Esophagus muscularis mucosa (tissue), 4 donors: ENCODE data around the gene IPO4. TPM values are rescaled to one million over a fixed set of nuclear protein-coding genes. Genes with fewer than 3 reads are reported as not detected.

Experiments
- DNase-seq: peaks from one replicate; pipeline ENCODE4 v3.0.0-alpha.2; 2017; ENCODE audit errors: extremely low spot score
- H3K27ac ChIP-seq, 4 donors: fragments of 200-600 bp; sonication (generic); replicated peaks in 1 of 4; 1 replicate in 3 of 4; 2 replicates in 1 of 4; pipeline ENCODE4 v1.5.1; 2016 to 2019; ENCODE audit warnings: mild to moderate bottlenecking in 1 of 4
- H3K27me3 ChIP-seq, 4 donors: fragments of 200-600 bp; sonication (generic); one replicate each; pipeline versions ENCODE4 v1.5.1 to v1.6.0; 2016 to 2019
- H3K36me3 ChIP-seq, 4 donors: fragments of 200-600 bp; sonication (generic); one replicate each; pipeline ENCODE4 v1.5.1; 2016 to 2019
- H3K4me1 ChIP-seq, 4 donors: fragments of 200-600 bp; sonication (generic); one replicate each; pipeline ENCODE4 v1.5.1; 2016 to 2019
- H3K4me3 ChIP-seq, 4 donors: fragments of 200-600 bp; sonication (generic); 1 replicate in 2 of 4; 2 replicates in 2 of 4; pipeline ENCODE4 v1.5.1; 2016 to 2019; ENCODE audit warnings: mild to moderate bottlenecking in 4 of 4, moderate library complexity in 1 of 4
- H3K9me3 ChIP-seq, 4 donors: fragments of 200-600 bp; sonication (generic); 1 replicate in 3 of 4; 2 replicates in 1 of 4; pipeline ENCODE4 v1.5.1; 2016 to 2019
- EP300 ChIP-seq: sonication (generic); formaldehyde crosslinking; IDR thresholded peaks from one replicate; pipeline ENCODE4 v1.6.1; 2017; ENCODE audit warnings: antibody characterized with exemption
- POLR2A ChIP-seq: fragments of 450-650 bp; IDR thresholded peaks from one replicate; pipeline ENCODE4 v1.6.1; 2017; ENCODE audit warnings: antibody characterized with exemption, moderate library complexity, mild to moderate bottlenecking, low read depth
- POLR2AphosphoS5 ChIP-seq, 2 donors: sonication (generic); formaldehyde crosslinking; IDR thresholded peaks; one replicate each; pipeline ENCODE4 v1.6.1; 2017; ENCODE audit warnings: antibody characterized with exemption in 2 of 2
- WGBS: methylation state at CpG from one replicate; pipeline ENCODE4 v1.1.5; 2018; 5-methylcytosine and 5-hydroxymethylcytosine counted together
- intact Hi-C: fragments of 100-400 bp; cut with DNase I; formaldehyde crosslinking; loops from one replicate; pipeline ENCODE4 v1.15.1; 2023
- total RNA-seq, 4 donors: library from RNA; depleted of rRNA; stranded (reverse); fragments of >200 nt; gene quantifications; one replicate each; pipeline versions ENCODE4 v1.1.0 to v1.2.1, GENCODE V29; 2016
- TF ChIP-seq, protein P1 (sequence below), 3 experiments: fragments of 200-600 bp in 2 of 3; fragments of 450-650 bp in 1 of 3; sonication (generic) in 2 of 3; IDR thresholded peaks; one replicate each; pipeline ENCODE4 v1.5.1; 2017 to 2019; ENCODE audit warnings: antibody characterized with exemption in 3 of 3, mild to moderate bottlenecking in 2 of 3, moderate library complexity in 1 of 3

IPO4 gene
- total RNA-seq, 4 donors from 2014 or later: 12.9 to 41.6 (median 25.2) TPM

DNA sequence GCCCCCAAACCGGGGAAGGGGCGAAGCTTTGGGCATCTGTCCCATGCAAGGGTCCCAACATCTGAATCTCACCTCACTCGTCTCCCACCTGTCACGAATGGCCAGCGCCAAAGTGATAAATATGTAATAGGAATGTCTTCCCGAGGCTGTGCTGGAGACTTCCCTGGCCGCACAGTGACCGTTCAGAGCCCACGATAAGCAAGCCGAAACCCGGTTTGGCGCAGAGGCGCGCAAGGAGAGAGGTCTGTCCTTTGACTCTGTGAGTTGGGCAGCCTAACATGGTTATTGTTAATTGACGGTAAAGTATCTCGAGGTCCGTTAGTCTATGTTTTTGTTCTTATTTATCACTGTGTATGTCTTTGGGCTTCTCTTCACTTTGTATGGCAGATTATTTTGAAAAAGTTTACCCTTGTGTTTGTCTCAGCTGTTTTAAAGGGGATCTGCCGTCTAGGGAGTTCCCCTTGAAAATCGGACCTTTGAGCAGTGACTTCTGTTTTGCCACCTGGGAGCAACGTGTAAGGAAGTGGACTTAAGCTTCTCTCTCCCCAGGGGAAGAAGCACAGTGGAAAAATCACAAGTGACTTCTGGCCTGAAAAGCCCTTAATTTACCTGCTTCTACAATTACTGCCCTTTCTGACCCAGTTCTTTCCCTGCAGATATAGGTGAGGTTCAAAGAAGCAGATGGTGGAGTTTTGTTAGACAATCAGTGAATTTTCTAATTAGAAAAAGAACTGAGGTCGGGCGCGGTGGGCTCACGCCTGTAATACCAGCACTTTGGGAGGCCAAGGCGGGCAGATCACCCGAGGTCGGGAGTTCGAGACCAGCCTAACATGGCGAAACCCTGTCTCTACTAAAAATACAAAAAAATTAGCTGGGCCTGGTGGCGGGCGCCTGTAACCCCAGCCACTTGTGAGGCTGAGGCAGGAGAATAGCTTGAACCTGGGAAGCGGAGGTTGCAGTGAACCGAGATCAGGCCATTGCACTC lies 7.7 kb upstream of the IPO4 start:
- WGBS: 37% methylated on average over 33 of the region's 33 CpGs
- Histone ChIP-seq H3K9me3 (no peaks in the 10 kb centered on the region), H3K36me3 (peaks cover 11 to 34% (median 27%) of the 10 kb centered on the region in 4 donors), H3K4me3 (peak overlapping the region; percentile 82 to 89 (median 84)), H3K27ac (peak overlapping the region; percentile 95 to 98 (median 96)), H3K4me1 (peaks cover 32 to 61% (median 45%) of the 10 kb centered on the region in 4 donors), H3K27me3 (no peaks in the 10 kb centered on the region)
- TF ChIP-seq EP300 (no peak), POLR2A (no peak), POLR2AphosphoS5 (IDR thresholded peaks at IDR 0.05) (no peak)
- TF ChIP-seq, protein P1, sequence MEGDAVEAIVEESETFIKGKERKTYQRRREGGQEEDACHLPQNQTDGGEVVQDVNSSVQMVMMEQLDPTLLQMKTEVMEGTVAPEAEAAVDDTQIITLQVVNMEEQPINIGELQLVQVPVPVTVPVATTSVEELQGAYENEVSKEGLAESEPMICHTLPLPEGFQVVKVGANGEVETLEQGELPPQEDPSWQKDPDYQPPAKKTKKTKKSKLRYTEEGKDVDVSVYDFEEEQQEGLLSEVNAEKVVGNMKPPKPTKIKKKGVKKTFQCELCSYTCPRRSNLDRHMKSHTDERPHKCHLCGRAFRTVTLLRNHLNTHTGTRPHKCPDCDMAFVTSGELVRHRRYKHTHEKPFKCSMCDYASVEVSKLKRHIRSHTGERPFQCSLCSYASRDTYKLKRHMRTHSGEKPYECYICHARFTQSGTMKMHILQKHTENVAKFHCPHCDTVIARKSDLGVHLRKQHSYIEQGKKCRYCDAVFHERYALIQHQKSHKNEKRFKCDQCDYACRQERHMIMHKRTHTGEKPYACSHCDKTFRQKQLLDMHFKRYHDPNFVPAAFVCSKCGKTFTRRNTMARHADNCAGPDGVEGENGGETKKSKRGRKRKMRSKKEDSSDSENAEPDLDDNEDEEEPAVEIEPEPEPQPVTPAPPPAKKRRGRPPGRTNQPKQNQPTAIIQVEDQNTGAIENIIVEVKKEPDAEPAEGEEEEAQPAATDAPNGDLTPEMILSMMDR (IDR thresholded peaks at IDR 0.05): no peak
- no peak for DNase-seq
- intact Hi-C loops: no loop called here

DNA sequence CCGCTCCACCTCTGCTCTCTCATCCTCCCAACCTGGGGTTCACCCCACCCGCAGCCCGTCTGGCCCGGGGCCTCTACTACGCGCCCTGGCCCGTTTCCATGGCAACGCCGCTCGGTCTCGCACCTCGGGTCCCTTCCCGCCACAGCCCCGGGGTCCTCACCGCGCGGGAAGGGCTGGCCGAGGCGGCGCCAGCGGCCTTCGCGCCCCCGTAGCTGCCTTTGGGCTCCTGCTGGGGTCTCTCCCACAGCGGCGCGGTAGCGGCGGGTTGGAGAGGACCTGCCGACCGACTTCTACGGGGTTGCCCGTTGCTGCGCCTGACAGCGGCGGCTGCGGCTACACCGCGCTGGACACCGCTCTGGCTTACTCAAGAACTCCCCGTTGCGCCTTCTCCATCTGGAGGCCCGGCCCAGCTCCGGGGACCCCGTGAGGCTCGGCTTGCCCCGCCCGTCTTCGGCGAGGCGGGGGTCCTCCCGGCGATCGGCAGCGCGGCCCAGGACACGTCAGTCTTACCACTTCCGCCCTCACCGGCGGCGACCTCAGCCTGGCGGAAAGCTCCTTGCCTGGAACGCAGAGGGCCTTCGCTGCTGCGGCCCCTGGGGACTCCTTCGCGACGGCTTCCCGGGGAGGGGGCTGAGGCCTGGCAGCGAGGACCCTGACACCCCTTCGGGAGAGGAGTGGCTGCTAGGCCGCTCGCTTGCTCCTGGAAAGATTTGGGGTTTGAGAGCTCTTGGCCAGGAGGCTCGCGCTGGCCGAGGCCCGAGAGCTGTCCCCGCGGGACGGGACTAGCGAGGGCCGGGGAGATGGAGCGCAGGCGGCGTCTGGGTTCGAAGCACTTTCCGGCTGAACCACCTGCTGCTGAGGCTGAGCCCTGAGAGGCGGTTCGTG lies 6.8 kb upstream of the IPO4 start, which contains the start of gene TM9SF1:
Gene TM9SF1, minus strand, starts transcription at position 256 of the 885 bp plus-strand sequence. CDS start 422 bp downstream, outside the sequence.
- TF ChIP-seq POLR2AphosphoS5 (IDR thresholded peaks at IDR 0.05) (peak; percentile 94), POLR2A (no peak)
- intact Hi-C loops: loop anchor here (2.0 kb wide), 1 partner anchor 17 kb away; the partner anchor contains the start of gene CHMP4A
- Histone ChIP-seq H3K27ac (peak within 1 kb of the TSS; percentile 95 to 98 (median 96)), H3K27me3 (no peaks in the 10 kb centered on the region), H3K4me3 (peak within 1 kb of the TSS; percentile 82 to 89 (median 84)), H3K4me1 (peaks cover 32 to 61% (median 45%) of the 10 kb centered on the region in 4 donors), H3K36me3 (peaks cover 12 to 34% (median 29%) of the 10 kb centered on the region in 4 donors), H3K9me3 (no peaks in the 10 kb centered on the region)
- peak; percentile 97 for DNase-seq
- under 1% methylated on average over 27 of the region's 89 CpGs for WGBS

DNA sequence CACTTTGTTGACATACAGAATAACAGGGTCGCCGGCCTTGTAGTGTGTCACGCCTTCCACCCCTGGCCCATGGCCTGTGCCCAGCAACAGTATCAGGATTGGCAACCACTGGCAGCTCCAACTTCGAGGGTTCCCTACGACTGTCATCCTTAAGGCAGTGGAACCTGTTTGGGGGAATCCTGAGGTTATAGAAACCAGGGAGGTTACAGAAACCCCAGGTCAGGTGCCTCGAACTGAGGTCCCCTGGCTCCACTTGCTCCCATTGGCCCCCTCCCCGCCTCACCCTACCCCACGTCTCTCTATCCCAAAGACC lies 6.2 kb upstream of the IPO4 start:
- H3K9me3 ChIP-seq: no peaks in the 10 kb centered on the region
- H3K36me3 ChIP-seq: peaks cover 16 to 36% (median 32%) of the 10 kb centered on the region in 4 donors
- intact Hi-C loops: loop anchor here (2.0 kb wide), 1 partner anchor 18 kb away; the partner anchor contains the start of gene CHMP4A
- WGBS: 48% methylated on average over 6 of the region's 8 CpGs
- peak overlapping the region; percentile 95 to 98 (median 96) for H3K27ac ChIP-seq
- no peaks in the 10 kb centered on the region for H3K27me3 ChIP-seq
- H3K4me3 ChIP-seq: peak overlapping the region; percentile 82 to 89 (median 84)
- no peak for DNase-seq
- peaks cover 32 to 61% (median 45%) of the 10 kb centered on the region in 4 donors for H3K4me1 ChIP-seq
- TF ChIP-seq POLR2A (no peak), POLR2AphosphoS5 (IDR thresholded peaks at IDR 0.05) (no peak), EP300 (no peak)
- TF ChIP-seq, protein P1 (IDR thresholded peaks at IDR 0.05): no peak

DNA sequence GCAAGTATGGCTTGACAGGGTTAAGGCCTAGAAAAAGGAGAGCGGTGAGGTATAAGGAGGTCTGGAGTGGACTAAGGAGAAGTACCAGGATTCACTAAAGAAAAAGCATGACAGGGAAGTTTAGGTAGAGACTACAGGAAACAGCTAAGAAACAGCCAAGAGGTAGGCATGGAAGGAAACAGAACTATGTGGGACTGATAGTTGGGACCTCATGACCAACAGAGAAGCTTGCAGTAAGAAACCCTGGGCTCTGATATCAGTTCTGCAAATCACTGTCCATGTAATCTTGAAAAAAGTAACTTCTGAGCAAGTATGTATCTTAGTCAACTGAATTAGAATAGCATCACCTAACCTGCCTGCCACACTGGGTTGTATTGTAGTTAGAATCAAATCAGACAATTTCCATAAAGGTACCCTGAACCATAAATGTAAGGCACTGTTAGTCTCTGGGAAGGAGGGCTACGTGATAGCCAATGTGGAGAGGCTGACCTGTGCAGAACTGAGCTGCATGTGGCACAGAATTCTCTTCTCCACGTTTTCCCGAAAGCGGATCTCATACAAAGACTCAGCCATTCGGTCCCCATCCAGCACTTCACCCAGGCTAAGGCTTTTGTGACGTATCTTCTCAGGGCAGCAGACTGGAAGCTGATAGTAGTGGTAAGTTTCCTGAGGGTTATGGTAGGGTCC lies 5.7 kb upstream of the IPO4 start:
- WGBS: 92% methylated on average over 4 of the region's 7 CpGs
- Histone ChIP-seq H3K4me3 (peak overlapping the region; percentile 82 to 89 (median 84)), H3K9me3 (no peaks in the 10 kb centered on the region), H3K27ac (peak overlapping the region; percentile 95 to 98 (median 96)), H3K4me1 (peaks cover 33 to 66% (median 49%) of the 10 kb centered on the region in 4 donors), H3K27me3 (no peaks in the 10 kb centered on the region), H3K36me3 (peaks cover 16 to 38% (median 34%) of the 10 kb centered on the region in 4 donors)
- intact Hi-C loops: loop anchor here (2.0 kb wide), 1 partner anchor 18 kb away; the partner anchor contains the start of gene CHMP4A
- no peak for TF ChIP-seq POLR2A
- no peak for TF ChIP-seq POLR2AphosphoS5 (IDR thresholded peaks at IDR 0.05)
- no peak for TF ChIP-seq EP300
- TF ChIP-seq, protein P1 (IDR thresholded peaks at IDR 0.05): no peak
- no peak for DNase-seq
